SK-N-SH (cell line): ENCODE results near the gene ALAS1. TPM values are rescaled to one million over a fixed set of nuclear protein-coding genes. Genes with fewer than 3 reads are reported as not detected.

Source experiments
- CTCF ChIA-PET: fragments of 300-600, 350-600 bp; formaldehyde crosslinking; extraction: SDS; loops from one replicate; lab custom pipeline; 2021; lab: Yijun Ruan, JAX
- POLR2A ChIA-PET: fragments of 350-600 bp; sonication (Branson Sonifier 250); formaldehyde crosslinking; extraction: SDS; loops from one replicate; lab custom pipeline; 2020; ENCODE audit warnings: antibody characterized with exemption, inconsistent platforms; lab: Yijun Ruan, JAX
- DNase-seq: peaks from one replicate; pipeline ENCODE4 v3.0.0; 2012
- H2AFZ ChIP-seq: fragments of 200-600 bp; sonication (generic); 2 replicates; pipeline ENCODE4 v1.8.1; 2016; ENCODE audit warnings: antibody characterized with exemption, mild to moderate bottlenecking, low read depth
- H3F3A ChIP-seq: fragments of 200-600 bp; sonication (generic); replicated peaks from 2 replicates; pipeline ENCODE3; 2016; ENCODE audit warnings: antibody characterized with exemption, mild to moderate bottlenecking; ENCODE audit not compliant: insufficient read depth
- H3K27ac ChIP-seq, 2 experiments: fragments of 200-500 bp in 1 of 2; fragments of 200-600 bp in 1 of 2; sonication (Bioruptor generic) in 1 of 2; sonication (generic), shearing (Covaris generic) in 1 of 2; 2 replicates each; pipeline versions ENCODE4 v1.5.1 to v1.6.1; 2014 to 2016; ENCODE audit warnings: low read depth in 2 of 2, inconsistent platforms in 1 of 2, low read length in 1 of 2, mild to moderate bottlenecking in 1 of 2, mixed read lengths in 1 of 2
- H3K27me3 ChIP-seq: fragments of 200-600 bp; sonication (generic), shearing (Covaris generic); 2 replicates; pipeline ENCODE4 v1.6.1; 2016; ENCODE audit warnings: mixed run types; ENCODE audit not compliant: insufficient read depth
- H3K36me3 ChIP-seq, 2 experiments: fragments of 200-500 bp in 1 of 2; fragments of 200-600 bp in 1 of 2; sonication (Bioruptor generic) in 1 of 2; sonication (generic) in 1 of 2; replicated peaks in 1 of 2; 2 replicates each; pipeline versions ENCODE3 to v1.5.1; 2014 to 2016; ENCODE audit warnings: low read length in 1 of 2, mild to moderate bottlenecking in 1 of 2; ENCODE audit not compliant: insufficient read depth in 2 of 2, control insufficient read depth in 1 of 2
- H3K4me1 ChIP-seq, 2 experiments: fragments of 200-500 bp in 1 of 2; fragments of 200-600 bp in 1 of 2; sonication (Bioruptor generic) in 1 of 2; sonication (generic), shearing (Covaris generic) in 1 of 2; 2 replicates each; pipeline versions ENCODE4 v1.5.1 to v1.6.1; 2014 to 2016; ENCODE audit warnings: low read depth in 1 of 2, low read length in 1 of 2, mixed run types in 1 of 2; ENCODE audit not compliant: insufficient read depth in 2 of 2, control insufficient read depth in 1 of 2
- H3K4me2 ChIP-seq: fragments of 200-600 bp; sonication (generic), shearing (Covaris generic); 2 replicates; pipeline ENCODE4 v1.6.1; 2017; ENCODE audit warnings: mixed run types
- H3K4me3 ChIP-seq, 2 experiments: fragments of 200-500 bp in 1 of 2; fragments of 200-600 bp in 1 of 2; sonication (Bioruptor generic) in 1 of 2; sonication (generic), shearing (Covaris generic) in 1 of 2; 2 replicates each; pipeline versions ENCODE4 v1.5.1 to v1.8.1; 2014 to 2016; ENCODE audit warnings: low read depth in 2 of 2, inconsistent platforms in 1 of 2, low read length in 1 of 2, mild to moderate bottlenecking in 1 of 2, mixed read lengths in 1 of 2, moderate library complexity in 1 of 2
- H3K79me2 ChIP-seq: fragments of 200-600 bp; sonication (generic); 2 replicates; pipeline ENCODE4 v1.8.1; 2017; ENCODE audit warnings: mild to moderate bottlenecking; ENCODE audit not compliant: insufficient read depth
- H3K9ac ChIP-seq: fragments of 200-600 bp; sonication (generic); 2 replicates; pipeline ENCODE4 v1.6.1; 2017; ENCODE audit warnings: mixed run types
- H3K9me2 ChIP-seq: fragments of 200-600 bp; sonication (generic); 2 replicates; pipeline ENCODE4 v1.6.1; 2017; ENCODE audit warnings: mixed run types
- H3K9me3 ChIP-seq: fragments of 200-600 bp; sonication (generic); 2 replicates; pipeline ENCODE4 v1.6.1; 2017; ENCODE audit warnings: mixed run types, mild to moderate bottlenecking, moderate library complexity
- H4K20me1 ChIP-seq: fragments of 200-600 bp; sonication (generic); 2 replicates; pipeline ENCODE4 v1.6.1; 2017; ENCODE audit warnings: mild to moderate bottlenecking, mixed run types; ENCODE audit not compliant: insufficient read depth
- CHD2 ChIP-seq: fragments of 150-350 bp; IDR thresholded peaks from 2 replicates; pipeline ENCODE4 v1.6.1; 2018; ENCODE audit warnings: low read length; ENCODE audit not compliant: partially characterized antibody
- EZH2phosphoT487 ChIP-seq: fragments of 200-600 bp; sonication (generic); IDR thresholded peaks from 2 replicates; pipeline ENCODE4 v1.6.1; 2017; ENCODE audit warnings: low read depth, mixed run types, mild to moderate bottlenecking, antibody characterized with exemption, moderate library complexity, borderline replicate concordance
- FOSL2 ChIP-seq: IDR thresholded peaks from 2 replicates; pipeline ENCODE4 v1.4.0; 2012; ENCODE audit warnings: low read depth, mild to moderate bottlenecking, moderate library complexity, borderline replicate concordance
- FOXM1 ChIP-seq: IDR thresholded peaks from 2 replicates; pipeline ENCODE4 v1.4.0; 2012; ENCODE audit warnings: low read depth, mild to moderate bottlenecking
- IRF3 ChIP-seq: fragments of 150-350 bp; IDR thresholded peaks from 2 replicates; pipeline ENCODE4 v1.6.1; 2016; ENCODE audit warnings: mild to moderate bottlenecking, low read depth, low read length
- JUND ChIP-seq: IDR thresholded peaks from 2 replicates; pipeline ENCODE4 v1.4.0; 2012
- NFIC ChIP-seq: IDR thresholded peaks from 2 replicates; pipeline ENCODE4 v1.4.0; 2012; ENCODE audit warnings: borderline replicate concordance
- RCOR1 ChIP-seq: fragments of 150-350 bp; IDR thresholded peaks from 2 replicates; pipeline ENCODE4 v1.6.1; 2017; ENCODE audit warnings: antibody characterized with exemption, low read length
- RXRA ChIP-seq: IDR thresholded peaks from 2 replicates; pipeline ENCODE4 v1.4.0; 2012; ENCODE audit warnings: low read depth, mild to moderate bottlenecking, borderline replicate concordance
- SIN3A ChIP-seq: IDR thresholded peaks from 2 replicates; pipeline ENCODE4 v1.6.1; 2012; ENCODE audit warnings: low read depth, mild to moderate bottlenecking, low read length, moderate library complexity, borderline replicate concordance
- SMC3 ChIP-seq: IDR thresholded peaks from 2 replicates; pipeline ENCODE4 v1.6.1; 2012; ENCODE audit warnings: low read depth, low read length, improper control_type of control experiment
- TCF12 ChIP-seq: IDR thresholded peaks from 2 replicates; pipeline ENCODE4 v1.4.0; 2012
- TEAD4 ChIP-seq: IDR thresholded peaks from 2 replicates; pipeline ENCODE4 v1.4.0; 2012; ENCODE audit warnings: mild to moderate bottlenecking, borderline replicate concordance; ENCODE audit not compliant: insufficient read depth
- USF1 ChIP-seq: IDR thresholded peaks from 2 replicates; pipeline ENCODE4 v1.4.0; 2012; ENCODE audit warnings: low read depth, borderline replicate concordance
- YY1 ChIP-seq: IDR thresholded peaks from 2 replicates; pipeline ENCODE4 v1.4.0; 2012; ENCODE audit warnings: low read depth, mild to moderate bottlenecking
- WGBS: methylation state at CpG from one replicate; pipeline ENCODE4 v1.1.6; 2017; ENCODE audit warnings: low lambda C conversion rate; 5-methylcytosine and 5-hydroxymethylcytosine counted together
- polyA plus RNA-seq, 3 experiments: library from polyadenylated mRNA; depleted of rRNA; stranded (reverse); fragments of >200 nt; gene quantifications; 2 replicates each; pipeline ENCODE4 v1.2.3, GENCODE V29; 2012
- TF ChIP-seq, protein P1 (sequence below): IDR thresholded peaks from 2 replicates; pipeline ENCODE4 v1.4.0; 2012; ENCODE audit warnings: low read depth

ALAS1 gene
- polyA plus RNA-seq, 1 of the 3 experiments (the other 2 are of a cell fraction), result 47.9 TPM

- H3K36me3 ChIP-seq, result no peaks in the 10 kb centered on the region
- H3K4me2 ChIP-seq, result no peak overlapping the region
- 78% methylated on average over 4 of the region's 4 CpGs for WGBS
- ChIA-PET POLR2A (no interaction called here), CTCF (interaction anchor here (0.6 to 1.4 kb wide), 3 partner anchors 10 to 50 kb away, joined by 3 to 4 read pairs (median 3); no protein-coding TSS in a partner anchor)
- no peaks in the 10 kb centered on the region for H3K9me2 ChIP-seq
- no peaks in the 10 kb centered on the region for H4K20me1 ChIP-seq
- H3K4me1 ChIP-seq, result peaks cover 0 to 2% of the 10 kb centered on the region in 2 experiments; a peak in 1 of 4 replicates
- H3K27me3 ChIP-seq, result no peaks in the 10 kb centered on the region
- no peak overlapping the region for H3K27ac ChIP-seq
- H2AFZ ChIP-seq, result no peak overlapping the region
- H3K79me2 ChIP-seq, result no peaks in the 10 kb centered on the region
- no peak for DNase-seq
- no peaks in the 10 kb centered on the region for H3F3A ChIP-seq
- TF ChIP-seq FOXM1 (no peak), USF1 (no peak), SMC3 (no peak), NFIC (no peak), RXRA (no peak), TEAD4 (no peak)
- TF ChIP-seq, protein P1, sequence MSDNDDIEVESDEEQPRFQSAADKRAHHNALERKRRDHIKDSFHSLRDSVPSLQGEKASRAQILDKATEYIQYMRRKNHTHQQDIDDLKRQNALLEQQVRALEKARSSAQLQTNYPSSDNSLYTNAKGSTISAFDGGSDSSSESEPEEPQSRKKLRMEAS, result no peak
- TF ChIP-seq, all 33 proteins: peak for 0
- H3K9me3 ChIP-seq, result no peaks in the 10 kb centered on the region
- no peak overlapping the region for H3K4me3 ChIP-seq
- no peak overlapping the region for H3K9ac ChIP-seq
Observed at GRCh38 chr3:52182691-52183090, 15.3 kb upstream of the ALAS1 start.

DNA sequence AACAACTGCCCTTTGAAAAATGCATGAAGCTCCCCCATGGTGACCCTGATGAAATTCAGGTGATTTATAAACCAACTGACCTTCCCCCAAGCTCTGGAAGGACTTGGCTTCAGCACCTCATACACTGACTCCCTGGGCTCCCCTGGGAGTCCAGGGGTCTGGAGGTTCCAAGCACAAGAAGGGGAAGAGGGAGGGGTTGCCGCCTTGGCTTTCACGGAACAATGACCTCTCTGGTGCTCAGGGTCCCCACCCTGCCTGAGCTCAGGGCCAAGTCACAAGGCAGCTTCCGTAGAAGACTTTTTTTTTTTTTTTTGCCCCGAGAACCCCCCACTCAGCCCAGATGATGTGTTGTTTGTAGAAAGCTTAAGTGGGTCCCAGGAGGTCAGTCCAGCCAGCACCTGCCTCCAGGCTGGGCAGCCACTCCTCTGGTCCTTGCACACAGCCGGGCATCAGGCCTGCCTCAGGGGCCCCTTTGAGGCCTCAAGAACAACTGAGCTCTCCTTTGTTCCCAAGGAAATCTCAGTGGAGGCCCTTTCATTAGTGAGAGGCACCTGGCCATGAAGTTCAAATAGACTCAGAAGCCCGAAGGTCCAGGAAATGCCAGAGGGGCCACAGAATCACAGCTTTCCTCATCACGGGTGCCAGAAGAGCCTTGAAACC, 14.0 kb upstream of the ALAS1 start:
- Histone ChIP-seq H3K4me3 (no peak overlapping the region), H3K27me3 (no peaks in the 10 kb centered on the region), H4K20me1 (no peaks in the 10 kb centered on the region), H3K79me2 (no peaks in the 10 kb centered on the region), H3K4me1 (peaks cover 0 to 2% of the 10 kb centered on the region in 2 experiments; a peak in 1 of 4 replicates), H3K4me2 (no peak overlapping the region), H3K9me2 (no peaks in the 10 kb centered on the region), H3K27ac (no peak overlapping the region), H3K9ac (no peak overlapping the region), H3K36me3 (no peaks in the 10 kb centered on the region), H3K9me3 (no peaks in the 10 kb centered on the region), H2AFZ (no peak overlapping the region)
- POLR2A ChIA-PET, result no interaction called here
- CTCF ChIA-PET, result interaction anchor here (1.1 to 1.4 kb wide), 4 partner anchors 9 to 41 kb away, joined by 3 to 4 read pairs (median 3); no protein-coding TSS in a partner anchor
- no peak for DNase-seq
- 77% methylated on average over 7 of the region's 7 CpGs for WGBS
- TF ChIP-seq EZH2phosphoT487 (no peak), RCOR1 (no peak), FOSL2 (no peak), TCF12 (no peak), IRF3 (no peak), YY1 (no peak), USF1 (no peak), JUND (no peak), SIN3A (no peak), CHD2 (no peak), FOXM1 (no peak), SMC3 (no peak)
- TF ChIP-seq, all 33 proteins: peak for 0
- no peaks in the 10 kb centered on the region for H3F3A ChIP-seq
